NCI-H2196 (cell line): ENCODE results near the gene TBC1D24.
"Not testable (repeated sequence)": the region's sequence is repeated elsewhere in the genome, so short reads cannot be mapped to it uniquely, and the experiment has no call there.

ENCODE experiments used
- DNase-seq: peaks from one replicate; lab custom pipeline; 2025; ENCODE audit not compliant: unreplicated experiment; lab: John Stamatoyannopoulos, UW

The TBC1D24 gene

DNA sequence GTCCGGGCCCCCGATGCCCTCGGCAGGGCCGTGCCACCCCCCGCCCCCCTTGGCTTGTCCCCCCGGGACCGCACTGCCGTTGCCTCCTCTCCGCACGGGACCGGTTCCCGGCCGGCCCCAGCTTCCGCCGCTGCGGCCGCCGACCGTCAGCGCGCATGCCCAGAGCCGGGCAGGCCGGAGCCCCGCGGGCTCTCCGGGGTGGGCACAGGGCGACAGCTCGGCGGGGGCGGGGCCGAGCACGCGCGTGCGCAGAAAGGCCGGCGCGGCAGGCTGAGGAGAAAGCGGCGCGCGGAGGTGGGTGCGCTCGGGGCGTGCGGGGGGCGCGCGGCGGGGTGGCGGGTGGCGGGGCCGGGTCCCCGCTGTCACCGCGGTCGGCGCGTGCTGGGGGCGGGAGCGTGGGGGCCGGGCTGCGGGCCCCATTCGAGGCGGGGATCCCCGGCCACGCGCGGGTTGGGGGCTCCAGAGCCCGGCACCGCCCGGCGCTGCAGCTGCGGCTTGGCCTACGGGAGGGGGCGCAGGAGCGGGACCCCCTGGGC, at the start of gene TBC1D24:
Gene TBC1D24 (plus strand): TSS at position 251 of the 536 bp plus-strand sequence. CDS start 21,022 bp downstream, outside the sequence.
- peak; percentile 89 for DNase-seq

DNA sequence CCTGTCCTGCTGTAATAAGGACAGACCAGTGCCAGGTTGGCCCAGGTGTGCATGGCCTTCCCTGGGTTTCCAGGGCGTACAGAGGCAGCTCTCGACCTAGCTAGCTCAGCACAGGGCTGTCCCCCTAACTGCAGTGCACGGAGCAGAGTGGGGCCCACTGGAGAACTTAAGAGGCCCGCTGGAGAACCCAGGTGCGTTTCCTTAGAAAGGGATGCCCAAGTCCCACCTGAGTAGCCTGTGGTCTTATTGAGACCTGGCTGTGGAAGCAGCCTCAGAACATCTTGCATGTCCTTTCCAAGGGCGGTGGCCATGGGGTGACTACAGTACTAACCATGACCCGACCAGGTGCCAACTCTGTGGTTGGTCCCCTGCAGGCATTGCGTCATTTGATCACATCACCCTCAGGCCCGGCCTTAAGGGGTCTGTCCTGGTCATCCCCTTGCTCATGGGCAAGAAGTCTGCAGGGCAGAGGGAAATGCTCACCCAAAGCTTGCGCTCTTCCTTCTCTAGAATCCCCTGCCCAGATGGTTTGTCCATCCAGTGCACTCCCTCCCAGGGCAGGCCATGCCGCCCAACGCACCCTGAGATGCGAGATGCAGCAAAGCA, 49.0 kb upstream of the TBC1D24 start:
- no peak for DNase-seq

DNA sequence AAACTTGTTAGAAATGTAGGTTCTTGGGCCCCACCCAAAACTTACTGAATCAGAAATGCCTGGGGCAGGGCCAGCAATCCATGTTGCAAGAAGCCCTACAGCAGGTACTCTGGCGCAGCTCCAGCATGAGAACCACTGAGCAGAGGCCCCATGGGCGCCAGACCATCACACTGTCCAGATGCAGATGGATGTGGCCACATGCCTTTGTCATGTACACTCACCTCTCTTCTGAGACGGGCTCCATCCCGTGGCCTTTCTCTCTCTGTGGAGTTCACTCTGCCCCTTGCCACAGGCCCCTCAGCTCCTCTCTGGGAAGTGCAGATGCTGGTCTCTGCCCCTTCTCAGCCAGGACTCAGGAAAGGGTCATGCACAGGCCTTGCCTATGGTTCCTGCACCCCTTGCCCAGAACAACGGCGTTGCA, 48.0 kb upstream of the TBC1D24 start:
- no peak for DNase-seq

DNA sequence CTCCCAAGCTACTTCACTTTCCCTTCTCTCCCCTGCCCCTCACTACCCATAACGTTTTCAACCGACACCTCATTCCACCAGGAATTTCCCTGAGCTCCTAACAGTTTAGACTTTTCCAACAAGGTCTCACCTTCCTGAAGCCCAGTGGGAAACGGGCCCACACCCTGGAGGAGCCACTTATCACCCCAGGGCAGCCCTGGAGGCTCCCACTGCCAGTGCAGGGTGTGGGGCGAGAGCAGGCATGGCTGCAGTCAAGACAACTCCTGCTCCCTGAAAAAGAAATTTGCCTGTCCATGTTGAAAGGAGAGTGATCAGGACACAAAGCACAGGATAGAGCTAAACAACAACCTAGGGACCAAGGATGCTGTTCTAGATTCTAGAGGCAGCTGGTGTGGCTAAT, 47.4 kb upstream of the TBC1D24 start:
- no peak for DNase-seq

DNA sequence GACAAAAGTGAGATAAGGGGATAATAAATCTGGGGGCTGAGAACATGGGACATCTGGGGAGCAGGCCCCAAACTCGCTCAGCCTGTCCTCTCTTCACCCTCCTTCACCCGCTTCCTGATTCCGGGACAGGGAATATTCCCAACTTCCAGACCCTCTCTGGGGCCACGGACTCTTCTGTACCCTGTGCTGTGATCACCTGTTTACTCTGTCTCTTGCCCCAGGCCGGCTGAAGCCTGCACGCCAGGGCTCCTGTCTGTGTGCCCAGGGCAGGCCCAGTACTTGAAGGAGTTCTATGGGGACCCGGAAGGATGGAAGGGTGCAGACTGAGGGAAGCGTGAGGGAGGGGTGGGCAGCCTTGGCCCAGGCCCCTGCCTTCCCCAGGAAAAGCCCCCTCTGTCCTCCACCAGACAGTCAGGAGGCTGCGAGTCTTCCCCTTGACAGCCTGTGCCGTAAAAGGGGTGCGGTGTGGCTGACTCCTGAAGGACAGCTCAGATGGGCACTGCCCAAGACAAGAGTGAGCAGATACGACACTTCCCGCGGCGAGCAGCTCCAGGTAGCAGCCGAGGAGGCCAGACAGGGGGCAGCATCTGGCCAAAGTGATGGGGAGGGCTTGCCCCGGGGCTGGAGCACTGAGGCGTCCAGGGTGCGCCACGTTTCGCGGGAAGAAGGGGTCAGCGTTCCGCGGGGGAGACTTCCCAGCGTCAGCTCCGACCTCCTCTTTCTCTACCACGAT, 46.7 kb upstream of the TBC1D24 start:
- DNase-seq = peak; percentile 35

DNA sequence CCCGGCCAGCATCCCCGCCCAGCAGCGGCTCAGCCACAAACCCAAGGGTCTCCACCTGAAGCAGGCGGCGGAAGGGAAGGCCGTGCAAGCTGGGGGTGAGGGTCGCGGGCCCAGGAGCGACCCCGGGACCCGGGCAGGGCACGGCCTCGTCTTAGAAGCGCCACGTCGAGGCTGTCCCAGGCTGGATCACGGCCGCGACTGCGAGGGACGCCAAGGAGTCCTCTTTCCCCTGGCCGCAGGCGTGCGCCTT, 46.2 kb upstream of the TBC1D24 start:
- no peak for DNase-seq

DNA sequence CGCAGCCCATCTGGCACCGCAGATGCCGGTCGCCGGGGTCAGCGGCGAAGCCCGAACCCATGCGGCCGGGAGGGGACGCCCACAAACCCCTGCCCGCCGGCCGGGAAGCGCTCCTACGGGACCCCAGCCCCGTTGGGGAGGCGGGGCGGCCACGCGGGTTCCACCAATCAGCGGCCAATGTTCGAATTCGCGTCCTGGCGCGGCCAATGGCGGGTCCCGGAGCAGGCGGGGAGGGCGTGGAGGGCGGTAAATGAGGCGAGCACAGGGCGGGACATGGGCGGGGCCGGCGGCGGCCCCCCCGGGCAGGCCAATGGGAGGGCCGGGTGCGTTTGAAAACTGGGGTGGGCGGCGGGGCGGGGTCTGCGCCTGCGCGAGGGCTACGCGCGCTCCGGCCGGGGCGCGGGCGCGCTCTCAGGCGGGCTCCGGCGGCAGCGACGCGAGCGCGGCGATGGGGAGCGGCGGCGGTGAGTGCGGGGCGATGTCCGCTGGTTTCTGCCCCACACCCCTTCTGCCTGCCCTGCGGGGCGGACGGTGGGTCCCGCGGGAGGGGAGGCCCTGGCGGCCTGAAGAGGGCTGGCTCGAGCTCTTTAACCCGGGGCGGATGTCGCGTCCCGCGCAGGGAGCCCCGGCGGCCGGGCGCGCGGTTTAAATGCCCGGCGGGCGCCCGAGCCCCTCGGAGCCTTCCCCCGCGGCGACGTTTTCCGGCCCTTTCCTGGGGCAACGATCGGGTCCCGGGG, 45.7 kb upstream of the TBC1D24 start, which contains the start of gene CCNF:
Gene CCNF (plus strand): TSS at position 414 of the 737 bp plus-strand sequence. CDS start 35 bp downstream, at position 449.
- peak; percentile 97 for DNase-seq

DNA sequence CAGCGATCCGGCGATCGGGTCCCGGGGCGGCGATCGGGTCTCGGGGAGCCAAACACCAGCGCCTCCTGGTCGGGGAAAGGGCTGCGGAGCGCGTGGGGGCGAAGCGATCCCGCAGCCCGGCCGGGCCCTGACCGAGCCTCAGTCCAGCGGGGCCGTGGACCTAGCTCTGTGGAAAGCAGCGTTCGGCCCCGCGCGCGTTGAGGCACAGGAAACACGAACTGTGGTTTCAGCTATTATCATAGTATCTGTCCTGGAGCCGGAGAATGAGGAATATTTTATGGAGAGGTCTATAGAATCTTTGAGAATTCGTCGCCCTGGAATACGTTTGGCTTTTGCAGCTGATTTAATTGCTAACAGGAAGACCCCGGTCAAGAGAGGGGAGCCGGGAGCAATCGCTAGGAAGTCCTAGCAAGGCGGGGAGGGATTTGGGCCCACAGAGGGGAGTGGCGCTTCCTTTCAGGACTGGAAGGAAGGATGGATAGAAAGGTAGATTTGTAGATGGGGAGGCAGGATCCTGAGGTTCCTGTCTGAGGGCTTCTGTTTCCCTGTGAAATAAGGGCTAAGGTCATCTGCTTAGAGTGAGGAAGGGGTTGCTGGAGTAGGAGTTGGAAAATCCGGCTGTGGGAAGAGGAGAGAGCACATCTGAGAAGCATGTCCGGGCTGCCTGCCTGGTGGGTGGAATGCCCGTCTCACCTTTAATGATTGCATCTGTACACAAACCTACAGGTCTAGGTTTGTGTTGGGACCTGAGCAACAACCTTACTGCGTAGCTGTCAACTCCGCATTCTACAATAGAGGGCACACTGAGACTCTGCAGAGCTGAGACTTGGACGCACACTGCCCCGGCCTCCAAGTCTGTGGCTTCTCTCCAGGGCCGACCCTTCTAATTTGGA, 44.9 kb upstream of the TBC1D24 start:
- DNase-seq = no peak

DNA sequence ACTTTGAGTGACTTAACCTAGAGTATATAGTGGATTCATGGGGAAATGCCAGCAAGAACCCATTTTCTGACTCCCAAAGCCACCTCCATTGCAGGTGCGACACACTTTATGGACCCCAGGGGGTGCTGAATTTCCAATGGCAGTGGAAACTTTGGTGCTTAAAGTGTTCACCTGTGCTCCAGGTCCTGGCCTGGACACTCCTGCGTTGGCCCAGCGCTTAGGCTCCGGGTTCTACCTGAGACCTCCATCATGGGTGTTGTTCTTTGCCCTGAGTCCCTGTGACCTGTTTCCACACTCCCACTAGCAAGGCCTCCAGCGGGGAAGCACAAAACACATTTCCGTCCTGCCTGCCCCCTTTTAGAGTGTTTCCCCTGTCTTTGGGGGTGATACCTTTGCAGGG, 42.6 kb upstream of the TBC1D24 start:
- DNase-seq = no peak

DNA sequence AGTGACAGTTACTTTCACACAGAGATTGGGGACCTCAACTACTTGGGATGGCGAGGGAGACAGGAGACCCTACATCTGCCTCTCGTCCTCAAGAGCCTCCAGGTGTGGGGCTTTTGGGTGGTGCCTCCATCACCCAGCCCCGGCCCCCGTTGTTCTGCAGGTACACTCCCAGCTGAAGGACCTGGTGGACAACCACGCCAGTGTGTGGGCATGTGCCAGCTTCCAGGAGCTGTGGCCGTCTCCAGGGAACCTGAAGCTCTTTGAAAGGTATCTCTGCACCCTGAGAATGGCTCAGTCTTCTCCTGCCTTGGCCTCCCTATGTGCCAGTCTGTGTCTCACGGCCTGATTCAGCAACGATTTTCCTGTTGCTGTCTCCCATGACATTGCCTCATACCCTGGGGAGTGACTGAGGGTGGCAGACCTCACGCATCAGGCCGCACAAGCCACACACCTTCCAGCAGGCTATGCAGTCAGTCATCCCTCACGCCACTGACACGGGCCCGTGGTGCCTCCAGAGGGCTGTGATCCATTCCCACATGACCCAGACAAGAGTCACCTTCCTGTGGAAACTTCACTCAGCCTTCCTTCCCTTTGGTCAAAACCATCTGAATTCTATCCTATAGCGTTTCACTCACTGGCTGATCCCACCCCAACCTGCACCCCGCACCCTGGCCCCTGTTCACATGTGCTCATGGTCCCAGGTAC, 42.0 kb upstream of the TBC1D24 start:
- no peak for DNase-seq

DNA sequence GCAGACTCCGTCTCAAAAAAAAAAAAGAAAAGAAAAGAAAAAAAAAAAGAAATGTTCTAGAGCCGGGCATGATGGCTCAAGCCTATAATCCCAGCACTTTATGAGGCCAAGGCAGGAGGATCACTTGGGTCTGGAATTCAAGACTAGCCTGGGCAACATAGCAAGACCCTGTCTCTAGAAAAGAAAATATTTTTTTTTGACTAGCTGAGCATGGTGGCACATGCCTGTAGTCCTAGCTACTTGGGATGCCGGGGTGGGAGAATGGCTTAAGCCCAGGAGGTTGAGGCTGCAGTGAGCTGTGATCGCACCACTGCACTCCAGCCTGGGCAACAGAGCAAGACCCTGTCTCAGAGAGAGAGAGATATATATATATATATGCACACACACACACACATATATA, 39.7 kb upstream of the TBC1D24 start:
- not testable (repeated sequence) for DNase-seq

DNA sequence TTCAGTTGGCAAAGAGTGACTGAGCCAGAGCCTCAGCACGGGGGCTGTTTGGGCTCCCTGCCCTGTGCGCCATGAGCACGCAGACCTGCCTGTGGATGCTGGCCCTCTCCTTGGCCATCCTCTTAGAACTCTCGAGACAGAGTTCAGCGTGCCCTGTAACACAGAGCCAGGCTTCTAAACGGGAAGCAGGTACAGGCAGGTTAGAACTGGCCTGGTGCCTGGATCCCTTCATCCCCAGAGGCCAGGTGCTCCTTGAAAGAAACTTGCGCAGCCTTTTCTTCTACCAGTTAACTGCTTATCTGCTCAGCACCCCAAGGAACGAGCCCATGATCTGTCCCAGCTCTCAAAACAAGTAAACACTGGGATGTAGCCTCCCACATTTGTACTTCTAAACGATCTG, 38.8 kb upstream of the TBC1D24 start:
- DNase-seq = no peak

DNA sequence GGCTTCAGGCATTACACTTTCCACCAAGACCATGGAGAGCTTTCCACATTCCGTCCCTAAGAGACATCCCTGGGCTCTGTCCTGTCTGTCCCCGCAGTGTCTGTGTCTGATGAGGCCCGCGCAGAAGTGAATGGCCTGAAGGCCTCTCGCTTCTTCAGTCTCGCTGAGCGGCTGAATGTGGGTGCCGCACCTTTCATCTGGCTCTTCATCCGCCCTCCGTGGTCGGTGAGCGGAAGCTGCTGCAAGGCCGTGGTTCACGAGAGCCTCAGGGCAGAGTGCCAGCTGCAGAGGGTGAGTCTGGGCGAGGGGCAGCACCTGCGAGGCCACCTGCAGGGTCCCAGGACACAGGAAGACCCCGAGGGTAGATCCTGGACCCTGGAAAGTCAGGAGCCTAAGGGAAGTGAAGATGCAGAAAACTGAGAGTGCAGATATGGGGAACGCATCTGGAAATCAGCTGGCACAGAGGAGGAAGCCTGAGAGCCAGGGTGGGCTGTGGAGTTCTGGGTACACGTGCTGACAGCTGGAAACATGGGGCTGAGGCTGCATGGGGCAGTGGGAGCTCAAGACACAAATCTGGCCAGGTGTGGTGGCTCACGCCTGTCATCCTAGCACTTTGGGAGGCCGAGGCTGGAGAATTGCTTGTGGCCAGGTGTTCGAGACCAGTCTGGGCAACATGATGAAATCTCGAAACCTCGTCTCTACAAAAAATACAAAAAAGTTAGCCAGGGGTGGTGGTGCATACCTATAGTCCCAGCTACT, 37.7 kb upstream of the TBC1D24 start:
- DNase-seq = no peak

DNA sequence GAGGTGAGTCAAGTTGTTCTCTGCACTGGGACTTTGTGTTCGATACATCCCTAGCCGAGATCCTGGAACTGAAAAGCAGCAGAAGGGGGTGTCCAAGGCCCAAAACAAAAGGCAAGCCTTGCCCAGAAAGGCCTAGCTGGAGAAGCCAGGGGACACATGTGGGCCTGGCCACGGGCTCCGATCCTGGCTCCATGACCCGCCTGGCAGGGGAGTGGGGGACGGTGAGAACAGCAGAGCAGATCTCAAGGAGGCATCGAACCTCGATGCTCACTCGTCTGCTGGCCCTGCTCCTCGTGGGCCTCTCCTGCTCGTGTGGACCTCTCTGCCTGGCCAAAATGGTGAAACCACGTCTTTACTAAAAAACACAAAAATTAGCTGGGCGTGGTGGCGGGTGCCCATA, 36.8 kb upstream of the TBC1D24 start:
- no peak for DNase-seq

DNA sequence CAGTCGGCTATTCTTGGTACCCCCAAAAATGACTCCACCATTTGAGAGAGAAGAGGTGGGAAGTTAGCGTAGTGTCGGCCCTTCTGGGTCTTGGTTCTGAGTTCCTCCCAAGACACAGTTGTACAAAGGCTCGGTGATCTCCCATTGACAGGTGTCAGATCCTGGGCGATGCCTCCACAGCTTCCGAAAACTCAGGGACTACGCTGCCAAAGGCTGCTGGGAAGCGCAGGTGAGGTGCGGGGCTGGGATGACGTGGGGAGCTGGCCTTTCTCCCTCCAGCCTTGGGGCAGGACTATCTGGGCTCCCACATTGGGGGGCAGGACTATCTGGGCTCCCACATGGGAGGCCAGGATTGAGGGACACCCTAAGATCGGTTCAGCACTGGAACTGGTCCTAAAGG, 35.3 kb upstream of the TBC1D24 start:
- no peak for DNase-seq

DNA sequence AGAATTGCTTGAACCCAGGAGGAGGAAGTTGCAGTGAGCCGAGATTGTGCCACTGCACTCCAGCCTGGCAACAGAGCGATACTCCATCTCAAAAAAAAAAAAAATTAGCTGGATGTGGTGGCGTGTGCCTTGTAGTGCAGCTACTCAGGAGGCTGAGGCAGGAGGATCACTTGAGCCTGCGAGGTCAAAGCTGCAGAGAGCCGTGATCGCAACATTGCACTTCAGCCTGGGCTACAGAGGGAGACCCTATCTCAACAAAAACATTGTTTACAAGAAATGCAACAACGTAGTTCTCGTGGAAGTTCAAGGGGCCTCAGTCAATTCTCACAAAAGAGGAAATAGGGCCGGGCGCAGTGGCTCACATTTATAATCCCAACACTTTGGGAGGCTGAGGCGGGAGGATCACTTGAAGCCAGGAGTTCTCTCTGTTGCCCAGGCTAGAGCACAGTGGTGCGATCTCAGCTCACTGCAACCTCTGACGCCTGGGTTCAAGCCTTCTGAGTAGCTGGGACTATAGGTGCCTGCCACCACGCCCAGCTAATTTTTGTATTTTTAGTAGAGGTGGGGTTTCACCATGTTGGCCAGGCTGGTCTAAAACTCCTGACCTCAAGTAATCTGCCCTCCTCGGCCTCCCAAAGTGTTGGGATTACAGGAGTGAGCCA, 33.7 kb upstream of the TBC1D24 start:
- not testable (repeated sequence) for DNase-seq

DNA sequence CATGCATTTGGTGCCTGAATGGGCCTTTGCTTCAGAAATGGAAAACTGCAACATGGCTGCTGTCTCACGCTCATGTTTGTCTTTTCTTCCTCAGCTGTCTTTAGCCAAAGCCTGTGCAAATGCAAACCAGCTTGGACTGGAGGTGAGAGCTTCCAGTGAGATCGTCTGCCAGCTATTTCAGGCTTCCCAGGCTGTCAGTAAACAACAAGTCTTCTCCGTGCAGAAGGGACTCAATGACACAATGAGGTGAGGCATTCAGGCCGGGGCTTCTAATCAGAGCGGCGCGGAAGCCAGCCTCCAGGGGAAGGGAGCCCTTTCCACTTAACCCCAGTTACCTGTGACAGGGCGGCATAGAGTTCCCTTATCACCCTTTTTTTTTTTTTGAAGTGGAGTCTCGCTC, 31.4 kb upstream of the TBC1D24 start:
- DNase-seq = peak; percentile 27

DNA sequence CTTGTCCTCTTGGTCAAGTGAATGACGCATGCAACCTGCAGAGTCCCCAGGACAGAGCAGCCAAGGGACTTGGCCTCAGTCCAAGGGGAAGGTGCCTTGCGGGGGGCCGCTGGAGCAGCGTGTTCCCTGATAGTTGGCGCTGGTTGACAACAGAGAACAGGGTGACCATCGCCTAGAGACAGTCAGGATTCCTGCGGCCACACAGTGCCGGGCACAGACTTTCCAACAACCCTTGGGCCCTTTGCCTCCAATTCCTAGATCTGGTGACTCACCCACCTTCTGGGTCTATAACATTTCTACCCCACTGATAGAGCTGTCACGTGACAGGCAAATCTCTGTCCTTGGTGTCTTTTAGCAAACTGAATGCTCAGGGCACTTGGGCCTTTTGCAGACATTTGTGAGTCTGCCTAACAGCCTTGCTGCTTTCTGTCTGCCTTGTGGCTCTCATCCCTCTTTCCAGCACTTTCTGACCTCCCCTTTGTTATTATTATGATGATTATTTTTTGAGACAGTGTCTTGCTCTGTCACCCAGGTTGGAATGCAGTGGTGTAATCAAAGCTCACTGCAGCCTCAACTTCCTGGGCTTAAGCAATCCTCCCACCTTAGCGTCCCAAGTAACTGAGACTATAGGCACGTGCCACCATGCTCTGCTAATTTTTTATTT, 26.9 kb upstream of the TBC1D24 start:
- no peak for DNase-seq

DNA sequence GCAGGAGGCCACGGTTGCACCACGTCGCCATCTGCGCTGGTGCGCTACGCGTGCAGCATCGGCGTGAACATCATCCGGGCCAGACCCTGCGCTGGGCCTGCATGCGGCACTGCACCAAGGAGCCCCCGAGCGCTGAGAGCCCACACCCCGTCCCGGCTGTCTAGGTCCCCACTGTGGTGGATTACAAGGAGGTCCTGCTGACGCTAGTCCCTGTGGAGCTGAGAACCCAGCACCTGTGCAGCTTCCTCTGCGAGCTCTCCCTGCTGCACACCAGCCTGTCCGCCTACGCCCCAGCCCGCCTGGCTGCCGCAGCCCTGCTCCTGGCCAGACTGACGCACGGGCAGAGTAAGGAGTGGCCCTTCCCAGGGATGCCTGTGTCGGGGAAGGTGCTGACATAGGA, 25.8 kb upstream of the TBC1D24 start:
- no peak for DNase-seq
